ENCODE data around the gene TRAFD1. TPM values are rescaled to one million over a fixed set of nuclear protein-coding genes. Genes with fewer than 3 reads are reported as not detected.
"Not testable (repeated sequence)": the region's sequence is repeated elsewhere in the genome, so short reads cannot be mapped to it uniquely, and the experiment has no call there.

The TRAFD1 gene
- total RNA-seq (10 to 100 TPM; 24.3 to 26.2 TPM), total RNA-seq (40.8 to 43.0 reads per million in 2 donors)

GRCh38 chr12:112125250-112125999 is at the start of gene TRAFD1:
Gene TRAFD1 (plus strand): TSS chr12:112125560. CDS start chr12:112130523, 4,963 bp downstream.
- Mint-ChIP-seq H3K27me3 (peaks cover 5% of the 10 kb centered on the region), H3K36me3 (ENCODE audit: low read depth) (peaks cover 4% of the 10 kb centered on the region), H3K27ac (peak within 1 kb of the TSS; percentile 87), H3K4me3 (peak within 1 kb of the TSS; percentile 92), H3K4me1 (peaks cover 21% of the 10 kb centered on the region)
- H3K9me3 ChIP-seq (ENCODE audit: control insufficient read depth, low read length, poor library complexity, severe bottlenecking) = no peaks in the 10 kb centered on the region
- ATAC-seq (peak; percentile 99), DNase-seq (peak; percentile 95 to 98 (median 97))

GRCh38 chr12:112087055-112087850 is 38.1 kb upstream of the TRAFD1 start:
- H3K27ac Mint-ChIP-seq = no peak overlapping the region
- no peak overlapping the region for H3K4me3 Mint-ChIP-seq
- DNase-seq (no peak), ATAC-seq (no peak)
- peaks cover 9% of the 10 kb centered on the region for H3K36me3 Mint-ChIP-seq (ENCODE audit: low read depth)
- peaks cover 17% of the 10 kb centered on the region for H3K4me1 Mint-ChIP-seq
- H3K9me3 ChIP-seq (ENCODE audit: control insufficient read depth, low read length, poor library complexity, severe bottlenecking) = no peaks in the 10 kb centered on the region
- no peaks in the 10 kb centered on the region for H3K27me3 Mint-ChIP-seq

GRCh38 chr12:112087851-112088250 is 37.5 kb upstream of the TRAFD1 start:
- DNase-seq (no peak), ATAC-seq (no peak)
- no peaks in the 10 kb centered on the region for H3K9me3 ChIP-seq (ENCODE audit: control insufficient read depth, low read length, poor library complexity, severe bottlenecking)
- Mint-ChIP-seq H3K27me3 (no peaks in the 10 kb centered on the region), H3K36me3 (ENCODE audit: low read depth) (peaks cover 7% of the 10 kb centered on the region), H3K27ac (peak overlapping the region; percentile 34), H3K4me1 (peaks cover 15% of the 10 kb centered on the region), H3K4me3 (no peak overlapping the region)

- ATAC-seq = no peak
- no peak overlapping the region for H3K27ac Mint-ChIP-seq
- H3K9me3 ChIP-seq (ENCODE audit: control insufficient read depth, low read length, poor library complexity, severe bottlenecking) = no peaks in the 10 kb centered on the region
- peaks cover 18% of the 10 kb centered on the region for H3K4me1 Mint-ChIP-seq
- no peak for DNase-seq
- H3K36me3 Mint-ChIP-seq (ENCODE audit: low read depth) = peaks cover 3% of the 10 kb centered on the region
- no peak overlapping the region for H3K4me3 Mint-ChIP-seq
- no peaks in the 10 kb centered on the region for H3K27me3 Mint-ChIP-seq
These were observed 33.8 kb upstream of the TRAFD1 start for GRCh38 chr12:112091563-112091962.

GRCh38 chr12:112096070-112096469 is 29.3 kb upstream of the TRAFD1 start:
- no peak for DNase-seq
- Mint-ChIP-seq H3K27me3 (no peaks in the 10 kb centered on the region), H3K4me3 (no peak overlapping the region), H3K27ac (peak overlapping the region; percentile 72), H3K36me3 (ENCODE audit: low read depth) (peaks cover 3% of the 10 kb centered on the region), H3K4me1 (peaks cover 20% of the 10 kb centered on the region)
- no peaks in the 10 kb centered on the region for H3K9me3 ChIP-seq (ENCODE audit: control insufficient read depth, low read length, poor library complexity, severe bottlenecking)
- no peak for ATAC-seq

GRCh38 chr12:112096667-112097066 is 28.7 kb upstream of the TRAFD1 start:
- peak overlapping the region; percentile 70 for H3K27ac Mint-ChIP-seq
- H3K9me3 ChIP-seq (ENCODE audit: control insufficient read depth, low read length, poor library complexity, severe bottlenecking) = no peaks in the 10 kb centered on the region
- no peak overlapping the region for H3K4me3 Mint-ChIP-seq
- no peak for ATAC-seq
- peaks cover 5% of the 10 kb centered on the region for H3K36me3 Mint-ChIP-seq (ENCODE audit: low read depth)
- peaks cover 22% of the 10 kb centered on the region for H3K4me1 Mint-ChIP-seq
- no peak for DNase-seq
- no peaks in the 10 kb centered on the region for H3K27me3 Mint-ChIP-seq

- H3K36me3 Mint-ChIP-seq (ENCODE audit: low read depth) = peaks cover 5% of the 10 kb centered on the region
- ATAC-seq = no peak
- peaks cover 24% of the 10 kb centered on the region for H3K4me1 Mint-ChIP-seq
- no peaks in the 10 kb centered on the region for H3K27me3 Mint-ChIP-seq
- no peaks in the 10 kb centered on the region for H3K9me3 ChIP-seq (ENCODE audit: control insufficient read depth, low read length, poor library complexity, severe bottlenecking)
- no peak overlapping the region for H3K4me3 Mint-ChIP-seq
- no peak for DNase-seq
- H3K27ac Mint-ChIP-seq = no peak overlapping the region
These were observed 27.7 kb upstream of the TRAFD1 start for GRCh38 chr12:112097641-112098040.

- peaks cover 30% of the 10 kb centered on the region for H3K4me1 Mint-ChIP-seq
- not testable (repeated sequence) for H3K4me3 Mint-ChIP-seq; H3K36me3 Mint-ChIP-seq (ENCODE audit: low read depth)
These were observed 24.9 kb upstream of the TRAFD1 start for GRCh38 chr12:112100500-112100899.

GRCh38 chr12:112102127-112102526 is 23.2 kb upstream of the TRAFD1 start:
- DNase-seq = no peak
- Mint-ChIP-seq H3K27ac (no peak overlapping the region), H3K27me3 (no peaks in the 10 kb centered on the region), H3K4me3 (no peak overlapping the region), H3K4me1 (peaks cover 31% of the 10 kb centered on the region), H3K36me3 (ENCODE audit: low read depth) (peaks cover 5% of the 10 kb centered on the region)
- no peak for ATAC-seq
- no peaks in the 10 kb centered on the region for H3K9me3 ChIP-seq (ENCODE audit: control insufficient read depth, low read length, poor library complexity, severe bottlenecking)

More at GRCh38 chr12:112100500-112100899, 24.9 kb upstream of the TRAFD1 start:
- not testable (repeated sequence) for H3K9me3 ChIP-seq (ENCODE audit: control insufficient read depth, low read length, poor library complexity, severe bottlenecking); H3K27me3 Mint-ChIP-seq; DNase-seq; ATAC-seq
- peak overlapping the region; percentile 84 for H3K27ac Mint-ChIP-seq

GRCh38 chr12:112102746-112103145 is 22.6 kb upstream of the TRAFD1 start:
- ATAC-seq; H3K36me3 Mint-ChIP-seq (ENCODE audit: low read depth); H3K9me3 ChIP-seq (ENCODE audit: control insufficient read depth, low read length, poor library complexity, severe bottlenecking); H3K27me3 Mint-ChIP-seq; H3K4me3 Mint-ChIP-seq; H3K27ac Mint-ChIP-seq; DNase-seq: not testable (repeated sequence)
- H3K4me1 Mint-ChIP-seq = peaks cover 37% of the 10 kb centered on the region

GRCh38 chr12:112103758-112104503 is 21.4 kb upstream of the TRAFD1 start:
- H3K4me3 Mint-ChIP-seq = no peak overlapping the region
- H3K27me3 Mint-ChIP-seq = no peaks in the 10 kb centered on the region
- H3K4me1 Mint-ChIP-seq = peaks cover 41% of the 10 kb centered on the region
- H3K9me3 ChIP-seq (ENCODE audit: control insufficient read depth, low read length, poor library complexity, severe bottlenecking) = no peaks in the 10 kb centered on the region
- no peak overlapping the region for H3K27ac Mint-ChIP-seq
- DNase-seq (no peak), ATAC-seq (no peak)
- H3K36me3 Mint-ChIP-seq (ENCODE audit: low read depth) = peaks cover 5% of the 10 kb centered on the region

GRCh38 chr12:112105891-112106290 is 19.5 kb upstream of the TRAFD1 start:
- Mint-ChIP-seq H3K27ac (no peak overlapping the region), H3K27me3 (no peaks in the 10 kb centered on the region), H3K4me1 (peaks cover 39% of the 10 kb centered on the region), H3K36me3 (ENCODE audit: low read depth) (peaks cover 4% of the 10 kb centered on the region), H3K4me3 (no peak overlapping the region)
- H3K9me3 ChIP-seq (ENCODE audit: control insufficient read depth, low read length, poor library complexity, severe bottlenecking) = no peaks in the 10 kb centered on the region
- DNase-seq = no peak
- no peak for ATAC-seq
